GM19467 (cell line): ENCODE measurements around the gene VARS2.
"Not testable (repeated sequence)": the region's sequence is repeated elsewhere in the genome, so short reads cannot be mapped to it uniquely, and the experiment has no call there.

ENCODE experiments used
- ATAC-seq: cut with Tn5 transposase; IDR thresholded peaks from one replicate; pipeline ENCODE4 v1.9.1; 2021; ENCODE audit warnings: mild to moderate bottlenecking, moderate library complexity; ENCODE audit not compliant: unreplicated experiment

Gene VARS2

GRCh38 chr6:30898750-30899360 is 15.2 kb upstream of the VARS2 start:
- ATAC-seq = no peak

GRCh38 chr6:30900863-30901417 is 13.1 kb upstream of the VARS2 start:
- ATAC-seq = no peak

GRCh38 chr6:30901436-30901835 is 12.6 kb upstream of the VARS2 start:
- no peak for ATAC-seq

GRCh38 chr6:30902196-30902595 is 11.8 kb upstream of the VARS2 start:
- ATAC-seq = not testable (repeated sequence)

- no peak for ATAC-seq
Observed at GRCh38 chr6:30902709-30903108, 11.3 kb upstream of the VARS2 start.

- ATAC-seq = no peak
Observed at GRCh38 chr6:30903236-30903635, 10.8 kb upstream of the VARS2 start.

GRCh38 chr6:30907290-30907757 is 6.7 kb upstream of the VARS2 start:
- not testable (repeated sequence) for ATAC-seq

GRCh38 chr6:30907758-30908591 is 6.1 kb upstream of the VARS2 start, which contains the start of gene GTF2H4:
TSS of gene GTF2H4 (plus strand) at chr6:30908207.
- ATAC-seq = peak; percentile 83

- ATAC-seq = no peak
Observed at GRCh38 chr6:30908700-30909099, 5.3 kb upstream of the VARS2 start.

GRCh38 chr6:30910473-30910872 is 3.6 kb upstream of the VARS2 start:
- ATAC-seq = not testable (repeated sequence)

GRCh38 chr6:30912746-30913520 is 1.1 kb upstream of the VARS2 start:
- ATAC-seq = no peak

GRCh38 chr6:30913721-30914075 is 340 bp upstream of the VARS2 start:
- ATAC-seq = peak; percentile 29

GRCh38 chr6:30914854-30915590 is 984 bp downstream of the VARS2 start:
- no peak for ATAC-seq

GRCh38 chr6:30915591-30915946 is 1.5 kb downstream of the VARS2 start:
- ATAC-seq = no peak

- ATAC-seq = no peak
Observed at GRCh38 chr6:30917041-30917440, 3.0 kb downstream of the VARS2 start.

- no peak for ATAC-seq
Observed at GRCh38 chr6:30917487-30917886, 3.4 kb downstream of the VARS2 start.

GRCh38 chr6:30918670-30919069 is 4.6 kb downstream of the VARS2 start:
- no peak for ATAC-seq

- no peak for ATAC-seq
Observed at GRCh38 chr6:30922447-30922852, 8.4 kb downstream of the VARS2 start.

GRCh38 chr6:30924040-30924627 is 10.1 kb downstream of the VARS2 start:
- not testable (repeated sequence) for ATAC-seq

- no peak for ATAC-seq
Observed at GRCh38 chr6:30926644-30927043, 12.6 kb downstream of the VARS2 start.
